GM23338 (cell line): ENCODE results near the gene R3HDM1. TPM values are rescaled to one million over a fixed set of nuclear protein-coding genes. Genes with fewer than 3 reads are reported as not detected.

Experiments
- ATAC-seq: fragments of 200-7000 bp; cut with Tn5 transposase; 3 replicates; pipeline ENCODE4 v1.9.1; 2020
- DNase-seq: peaks from one replicate; pipeline ENCODE4 v3.0.0-alpha.2; 2015; ENCODE audit warnings: low spot score
- H2AFZ ChIP-seq: fragments of 200-600 bp; sonication (generic); 2 replicates; pipeline ENCODE4 v1.8.0; 2016; ENCODE audit warnings: antibody characterized with exemption, mild to moderate bottlenecking, moderate library complexity
- H3F3A ChIP-seq: fragments of 200-600 bp; sonication (generic); replicated peaks from 2 replicates; pipeline ENCODE4 v1.8.0; 2017; ENCODE audit warnings: antibody characterized with exemption, mixed run types, low read depth
- H3K27ac ChIP-seq: fragments of 200-600 bp; sonication (generic); 2 replicates; pipeline ENCODE4 v1.6.1; 2016; ENCODE audit warnings: low read depth
- H3K27me3 ChIP-seq: fragments of 200-600 bp; sonication (generic); 2 replicates; pipeline ENCODE4 v1.8.0; 2016; ENCODE audit warnings: mild to moderate bottlenecking, mixed run types, moderate library complexity; ENCODE audit not compliant: insufficient read depth
- H3K36me3 ChIP-seq: fragments of 200-600 bp; sonication (generic); 2 replicates; pipeline ENCODE4 v1.8.0; 2016; ENCODE audit warnings: mild to moderate bottlenecking; ENCODE audit not compliant: insufficient read depth
- H3K4me1 ChIP-seq: fragments of 200-600 bp; sonication (generic); 2 replicates; pipeline ENCODE4 v1.8.0; 2016; ENCODE audit warnings: mild to moderate bottlenecking, moderate library complexity; ENCODE audit not compliant: insufficient read depth
- H3K4me2 ChIP-seq: fragments of 200-600 bp; sonication (generic); 2 replicates; pipeline ENCODE4 v1.7.1; 2017; ENCODE audit warnings: mixed run types
- H3K4me3 ChIP-seq: fragments of 200-600 bp; sonication (generic); 2 replicates; pipeline ENCODE4 v1.6.1; 2016; ENCODE audit warnings: mixed run types
- H3K79me2 ChIP-seq: fragments of 200-600 bp; sonication (generic); replicated peaks from 2 replicates; pipeline ENCODE4 v1.8.0; 2017; ENCODE audit warnings: mild to moderate bottlenecking; ENCODE audit not compliant: insufficient read depth
- H3K9me2 ChIP-seq: fragments of 200-600 bp; sonication (generic); 2 replicates; pipeline ENCODE4 v1.8.0; 2017; ENCODE audit not compliant: insufficient read depth
- H4K20me1 ChIP-seq: fragments of 200-600 bp; sonication (generic); replicated peaks from 2 replicates; pipeline ENCODE4 v1.8.0; 2017; ENCODE audit warnings: mild to moderate bottlenecking; ENCODE audit not compliant: insufficient read depth
- H3K27ac Mint-ChIP-seq: 2 replicates; pipeline ENCODE4 v1.8.0; 2020; ENCODE audit warnings: inconsistent platforms, mild to moderate bottlenecking, moderate library complexity, mixed read lengths
- H3K27me3 Mint-ChIP-seq: 3 replicates; pipeline ENCODE4 v1.8.0; 2022; ENCODE audit warnings: low read depth, mild to moderate bottlenecking, moderate library complexity, mixed read lengths, inconsistent platforms; ENCODE audit not compliant: insufficient read depth, poor library complexity
- H3K36me3 Mint-ChIP-seq: 3 replicates; pipeline ENCODE4 v1.8.0; 2021; ENCODE audit warnings: low read depth, mild to moderate bottlenecking, inconsistent platforms, moderate library complexity, mixed read lengths
- H3K4me1 Mint-ChIP-seq: 3 replicates; pipeline ENCODE4 v1.8.0; 2020; ENCODE audit warnings: mild to moderate bottlenecking, inconsistent platforms, mixed read lengths
- H3K4me3 Mint-ChIP-seq: 3 replicates; pipeline ENCODE4 v1.8.0; 2021; ENCODE audit warnings: moderate library complexity, mild to moderate bottlenecking, inconsistent platforms, mixed read lengths
- H3K9me3 Mint-ChIP-seq: 3 replicates; pipeline ENCODE4 v1.8.0; 2020; ENCODE audit warnings: moderate library complexity, mild to moderate bottlenecking, inconsistent platforms, mixed read lengths
- CREB1 ChIP-seq: fragments of 250-450 bp; sonication (Bioruptor Pico); IDR thresholded peaks from 2 replicates; pipeline ENCODE4 v1.5.0; 2020; ENCODE audit warnings: low read depth, mild to moderate bottlenecking, moderate library complexity
- ETS1 ChIP-seq: IDR thresholded peaks from 2 replicates; pipeline ENCODE4 v1.6.1; 2016; ENCODE audit warnings: antibody characterized with exemption
- EZH2 ChIP-seq: fragments of 200-600 bp; sonication (generic); IDR thresholded peaks from one replicate; pipeline ENCODE4 v1.8.0; 2017; ENCODE audit warnings: antibody characterized with exemption, mild to moderate bottlenecking, low read depth; ENCODE audit not compliant: unreplicated experiment
- EZH2phosphoT487 ChIP-seq: fragments of 200-600 bp; sonication (generic); IDR thresholded peaks from one replicate; pipeline ENCODE4 v1.8.1; 2018; ENCODE audit warnings: antibody characterized with exemption; ENCODE audit not compliant: unreplicated experiment
- JUNB ChIP-seq: IDR thresholded peaks from one replicate; pipeline ENCODE4 v1.6.1; 2016; ENCODE audit warnings: antibody characterized with exemption; ENCODE audit not compliant: unreplicated experiment
- NANOG ChIP-seq: IDR thresholded peaks from 2 replicates; pipeline ENCODE4 v1.6.1; 2016; ENCODE audit warnings: antibody characterized with exemption, borderline replicate concordance
- POLR2AphosphoS5 ChIP-seq: IDR thresholded peaks from 2 replicates; pipeline ENCODE4 v1.6.1; 2016; ENCODE audit warnings: antibody characterized with exemption, low read depth
- REST ChIP-seq: IDR thresholded peaks from one replicate; pipeline ENCODE4 v1.6.1; 2018; ENCODE audit warnings: antibody characterized with exemption; ENCODE audit not compliant: unreplicated experiment
- STAT1 ChIP-seq: IDR thresholded peaks from one replicate; pipeline ENCODE4 v1.6.1; 2016; ENCODE audit warnings: antibody characterized with exemption; ENCODE audit not compliant: unreplicated experiment
- ZNF114 ChIP-seq: fragments of 250-450 bp; sonication (Bioruptor Pico); IDR thresholded peaks from 2 replicates; pipeline ENCODE4 v1.5.0; 2020; ENCODE audit warnings: mild to moderate bottlenecking, moderate library complexity
- ZNF331 ChIP-seq: fragments of 250-450 bp; sonication (Bioruptor Pico); IDR thresholded peaks from 2 replicates; pipeline ENCODE4 v1.5.0; 2020; ENCODE audit warnings: low read depth, mild to moderate bottlenecking, moderate library complexity
- ZNF462 ChIP-seq: fragments of 250-450 bp; sonication (Bioruptor Pico); IDR thresholded peaks from 2 replicates; pipeline ENCODE4 v1.5.0; 2020; ENCODE audit warnings: mild to moderate bottlenecking, moderate library complexity
- polyA plus RNA-seq: library from polyadenylated mRNA; unstranded; fragments of >200 nt; fragmentation: Nextera tagmentation; extraction: Ambion mirVana; gene quantifications from 2 replicates; pipeline ENCODE4 v1.2.1, GENCODE V29; 2016
- total RNA-seq: library from RNA; depleted of rRNA; stranded (reverse); fragments of >200 nt; shearing (Covaris generic); gene quantifications from 2 replicates; pipeline ENCODE4 v1.2.3, GENCODE V29; 2014
- TF ChIP-seq, protein P1 (sequence below), 2 experiments: fragments of 200-600 bp in 1 of 2; sonication (generic) in 1 of 2; conservative IDR thresholded peaks; 2 replicates each; pipeline versions ENCODE4 v1.5.1 to v1.6.1; 2016 to 2017; ENCODE audit warnings: antibody characterized with exemption in 2 of 2, low read depth in 2 of 2, mild to moderate bottlenecking in 2 of 2, moderate library complexity in 1 of 2

Gene R3HDM1
- total and polyA plus RNA-seq, 2 experiments from 2014 or later = 63.1 to 88.8 TPM

- Mint-ChIP-seq H3K4me1 (no peaks in the 10 kb centered on the region), H3K4me3 (no peak overlapping the region), H3K27me3 (no peaks in the 10 kb centered on the region), H3K9me3 (no peaks in the 10 kb centered on the region), H3K36me3 (peaks cover 16% of the 10 kb centered on the region; the same call in 2 of the 3 replicates), H3K27ac (no peak overlapping the region)
- ATAC-seq (no peak), DNase-seq (no peak)
- Histone ChIP-seq H3K4me1 (no peaks in the 10 kb centered on the region), H3K9me2 (no peaks in the 10 kb centered on the region), H3K4me2 (no peak overlapping the region), H3K27me3 (no peaks in the 10 kb centered on the region), H3K36me3 (0 out of 2 replicates have a peak, but pooled peaks cover 6% of the 10 kb centered on the region), H3K79me2 (no peaks in the 10 kb centered on the region), H2AFZ (no peak overlapping the region), H3K4me3 (no peak overlapping the region), H4K20me1 (0 out of 2 replicates have a peak, but pooled peaks cover 3% of the 10 kb centered on the region), H3F3A (no peaks in the 10 kb centered on the region), H3K27ac (no peak overlapping the region)
- TF ChIP-seq STAT1 = no peak
- TF ChIP-seq JUNB = no peak
- TF ChIP-seq ZNF462 (CRISPR knock-in tag) = no peak
- TF ChIP-seq EZH2 = no peak
- TF ChIP-seq REST = no peak
- TF ChIP-seq, protein P1, sequence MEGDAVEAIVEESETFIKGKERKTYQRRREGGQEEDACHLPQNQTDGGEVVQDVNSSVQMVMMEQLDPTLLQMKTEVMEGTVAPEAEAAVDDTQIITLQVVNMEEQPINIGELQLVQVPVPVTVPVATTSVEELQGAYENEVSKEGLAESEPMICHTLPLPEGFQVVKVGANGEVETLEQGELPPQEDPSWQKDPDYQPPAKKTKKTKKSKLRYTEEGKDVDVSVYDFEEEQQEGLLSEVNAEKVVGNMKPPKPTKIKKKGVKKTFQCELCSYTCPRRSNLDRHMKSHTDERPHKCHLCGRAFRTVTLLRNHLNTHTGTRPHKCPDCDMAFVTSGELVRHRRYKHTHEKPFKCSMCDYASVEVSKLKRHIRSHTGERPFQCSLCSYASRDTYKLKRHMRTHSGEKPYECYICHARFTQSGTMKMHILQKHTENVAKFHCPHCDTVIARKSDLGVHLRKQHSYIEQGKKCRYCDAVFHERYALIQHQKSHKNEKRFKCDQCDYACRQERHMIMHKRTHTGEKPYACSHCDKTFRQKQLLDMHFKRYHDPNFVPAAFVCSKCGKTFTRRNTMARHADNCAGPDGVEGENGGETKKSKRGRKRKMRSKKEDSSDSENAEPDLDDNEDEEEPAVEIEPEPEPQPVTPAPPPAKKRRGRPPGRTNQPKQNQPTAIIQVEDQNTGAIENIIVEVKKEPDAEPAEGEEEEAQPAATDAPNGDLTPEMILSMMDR (conservative IDR thresholded peaks at IDR 0.05; ENCODE audit: low read depth in 2 of 2) = no peak
- TF ChIP-seq POLR2AphosphoS5 = no peak
- TF ChIP-seq NANOG = no peak
- TF ChIP-seq EZH2phosphoT487 = no peak
- no peak for TF ChIP-seq ZNF114 (CRISPR knock-in tag)
- TF ChIP-seq ZNF331 = no peak
- TF ChIP-seq CREB1 = no peak
- TF ChIP-seq ETS1 = no peak
Observed at GRCh38 chr2:135685361-135685760, 154.1 kb downstream of the R3HDM1 start.
